SHP77 (cell line): ENCODE data around the gene ZBTB1.

Experiments used
- DNase-seq, 2 experiments: peaks; one replicate each; lab custom pipeline; 2025; lab: John Stamatoyannopoulos, UW

Gene ZBTB1, protein sequence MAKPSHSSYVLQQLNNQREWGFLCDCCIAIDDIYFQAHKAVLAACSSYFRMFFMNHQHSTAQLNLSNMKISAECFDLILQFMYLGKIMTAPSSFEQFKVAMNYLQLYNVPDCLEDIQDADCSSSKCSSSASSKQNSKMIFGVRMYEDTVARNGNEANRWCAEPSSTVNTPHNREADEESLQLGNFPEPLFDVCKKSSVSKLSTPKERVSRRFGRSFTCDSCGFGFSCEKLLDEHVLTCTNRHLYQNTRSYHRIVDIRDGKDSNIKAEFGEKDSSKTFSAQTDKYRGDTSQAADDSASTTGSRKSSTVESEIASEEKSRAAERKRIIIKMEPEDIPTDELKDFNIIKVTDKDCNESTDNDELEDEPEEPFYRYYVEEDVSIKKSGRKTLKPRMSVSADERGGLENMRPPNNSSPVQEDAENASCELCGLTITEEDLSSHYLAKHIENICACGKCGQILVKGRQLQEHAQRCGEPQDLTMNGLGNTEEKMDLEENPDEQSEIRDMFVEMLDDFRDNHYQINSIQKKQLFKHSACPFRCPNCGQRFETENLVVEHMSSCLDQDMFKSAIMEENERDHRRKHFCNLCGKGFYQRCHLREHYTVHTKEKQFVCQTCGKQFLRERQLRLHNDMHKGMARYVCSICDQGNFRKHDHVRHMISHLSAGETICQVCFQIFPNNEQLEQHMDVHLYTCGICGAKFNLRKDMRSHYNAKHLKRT

DNA sequence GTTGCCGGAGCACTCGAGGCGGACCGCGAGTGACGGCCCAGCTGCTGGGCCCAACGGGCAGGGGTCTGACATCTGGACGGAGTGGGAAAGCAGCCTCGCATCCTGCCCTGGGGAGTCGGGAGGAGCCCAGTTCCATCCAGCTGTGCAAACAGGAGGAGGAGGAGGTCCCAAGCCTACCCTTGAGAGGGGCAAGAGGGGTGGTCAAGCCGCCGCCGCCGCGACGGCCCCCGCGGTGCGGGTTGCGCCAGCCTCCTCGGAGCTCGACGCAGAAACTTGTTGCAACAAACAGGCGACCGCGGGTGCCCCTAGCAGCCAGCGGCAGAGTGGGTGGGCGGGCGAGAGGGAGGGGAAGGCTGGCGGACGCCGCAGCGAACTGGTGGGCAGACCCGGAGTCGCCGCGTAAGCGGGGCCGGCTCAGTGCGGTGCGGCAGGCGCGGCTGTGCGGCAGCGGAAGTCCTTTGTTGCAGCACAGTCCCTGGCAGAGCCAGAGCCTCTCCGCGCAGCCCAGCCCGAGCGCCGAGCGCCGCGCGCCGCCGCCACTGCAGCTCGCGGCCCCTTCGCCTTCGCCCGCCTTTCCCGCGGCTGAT, at the start of gene ZBTB1:
TSS of gene ZBTB1 (plus strand) at position 461 of the 587 bp plus-strand sequence. CDS start 16,735 bp downstream, outside the sequence.
- peak; percentile 72 to 76 for DNase-seq

DNA sequence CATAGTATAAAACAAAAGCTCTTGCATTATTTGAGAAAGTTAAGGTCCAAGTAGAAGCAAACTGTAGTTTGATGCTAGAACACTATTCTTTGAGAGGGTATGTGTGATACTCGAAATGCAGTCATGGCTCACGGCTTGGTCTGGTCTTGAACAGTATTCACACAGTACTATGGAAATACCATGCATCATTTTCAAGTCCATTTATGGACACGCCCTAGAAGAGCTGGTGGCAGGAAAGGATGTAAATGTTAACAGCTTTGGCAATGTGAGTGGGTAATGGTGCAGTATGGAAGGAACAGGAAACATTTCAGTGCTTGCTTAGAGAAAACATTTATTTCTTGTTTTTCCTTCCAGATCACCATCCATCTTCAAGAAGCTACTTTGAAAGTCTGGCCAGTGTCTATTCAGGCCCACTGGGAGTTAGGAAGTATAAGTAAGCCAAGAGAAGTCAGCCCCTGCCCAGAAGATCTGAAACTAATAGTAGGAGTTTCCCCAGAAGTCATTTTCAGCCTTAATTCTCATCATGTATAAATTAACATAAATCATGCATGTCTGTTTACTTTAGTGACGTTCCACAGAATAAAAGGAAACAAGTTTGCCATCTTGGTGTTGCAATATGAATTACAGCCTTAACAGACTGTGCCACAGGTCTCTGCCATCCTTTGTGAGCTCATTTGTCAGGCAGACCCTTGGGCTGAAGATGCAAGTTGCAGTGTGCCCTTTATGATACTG, 45.0 kb upstream of the ZBTB1 start:
- no peak for DNase-seq

DNA sequence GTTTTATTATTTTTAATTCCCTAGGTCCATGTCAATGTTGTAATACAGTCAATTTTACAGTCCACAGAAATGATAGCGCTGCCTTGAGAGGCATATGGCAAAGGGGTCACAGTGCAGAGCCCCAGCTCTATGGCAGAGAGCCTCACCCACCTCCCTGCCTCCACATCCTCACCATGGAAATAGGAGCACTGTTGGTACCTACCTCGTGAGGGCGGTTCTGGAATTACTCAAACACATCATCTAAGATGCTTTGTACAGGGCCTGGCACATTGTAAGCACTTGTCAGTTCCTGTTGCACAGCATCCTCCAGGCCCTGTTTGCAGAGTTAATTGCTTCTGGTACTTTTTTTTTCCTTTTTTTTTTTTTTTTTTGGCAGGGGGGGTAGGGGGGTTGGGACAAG, 43.3 kb upstream of the ZBTB1 start:
- no peak for DNase-seq

DNA sequence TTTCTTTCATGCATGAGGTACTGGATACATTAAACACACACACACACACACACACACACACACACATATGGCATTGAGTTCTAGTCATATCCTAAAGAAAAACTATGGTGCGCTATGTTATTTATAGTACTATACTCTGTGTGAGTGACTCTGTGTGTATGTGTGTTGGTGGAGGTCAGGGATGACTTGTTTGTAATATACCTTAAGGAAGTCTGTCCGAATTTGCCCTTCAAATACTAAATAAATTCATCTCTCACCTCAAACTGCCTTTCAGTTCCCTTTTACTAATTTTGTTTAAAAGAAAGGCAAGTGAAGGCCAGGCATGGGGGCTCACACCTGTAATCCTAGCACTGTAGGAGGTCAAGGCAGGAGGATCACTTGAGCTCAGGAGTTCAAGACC, 41.4 kb upstream of the ZBTB1 start:
- DNase-seq = no peak

DNA sequence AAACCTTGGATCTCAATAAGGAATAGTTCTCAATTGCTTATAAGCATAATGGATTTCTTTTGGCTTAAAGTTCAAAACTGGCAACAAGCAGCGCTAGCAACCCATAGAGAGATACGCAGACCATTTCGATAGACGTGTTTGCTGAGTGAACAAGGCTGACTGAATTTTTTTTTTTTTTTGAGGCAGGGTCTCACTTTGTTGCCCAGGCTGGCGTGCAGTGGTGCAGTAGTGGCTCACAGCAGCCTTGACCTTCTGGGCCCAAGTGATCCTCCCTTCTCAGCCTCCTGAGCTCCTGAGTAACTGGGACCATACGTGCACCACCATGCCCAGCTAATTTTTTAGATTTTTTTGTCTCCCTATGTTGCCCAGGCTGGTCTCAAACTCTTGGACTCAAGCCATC, 40.7 kb upstream of the ZBTB1 start:
- DNase-seq = no peak

DNA sequence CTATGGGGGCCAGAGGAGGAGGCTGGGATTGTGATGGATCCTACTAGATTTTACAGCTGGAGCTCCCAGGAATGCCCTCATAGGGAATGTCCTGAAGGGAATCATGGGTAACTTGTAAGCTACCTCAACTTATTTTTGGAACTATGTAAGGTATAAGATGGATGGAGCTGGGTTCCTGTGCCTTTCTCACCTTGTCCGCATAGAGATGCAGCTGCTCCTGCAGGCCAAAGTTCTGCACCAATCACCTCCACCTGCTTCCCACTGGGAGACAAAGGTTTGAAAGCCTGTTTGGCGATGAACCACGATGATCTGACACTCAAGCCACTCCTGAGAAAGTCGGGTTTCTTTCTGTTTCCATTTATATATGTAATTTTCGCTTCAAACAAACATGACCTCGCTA, 39.9 kb upstream of the ZBTB1 start:
- no peak for DNase-seq

DNA sequence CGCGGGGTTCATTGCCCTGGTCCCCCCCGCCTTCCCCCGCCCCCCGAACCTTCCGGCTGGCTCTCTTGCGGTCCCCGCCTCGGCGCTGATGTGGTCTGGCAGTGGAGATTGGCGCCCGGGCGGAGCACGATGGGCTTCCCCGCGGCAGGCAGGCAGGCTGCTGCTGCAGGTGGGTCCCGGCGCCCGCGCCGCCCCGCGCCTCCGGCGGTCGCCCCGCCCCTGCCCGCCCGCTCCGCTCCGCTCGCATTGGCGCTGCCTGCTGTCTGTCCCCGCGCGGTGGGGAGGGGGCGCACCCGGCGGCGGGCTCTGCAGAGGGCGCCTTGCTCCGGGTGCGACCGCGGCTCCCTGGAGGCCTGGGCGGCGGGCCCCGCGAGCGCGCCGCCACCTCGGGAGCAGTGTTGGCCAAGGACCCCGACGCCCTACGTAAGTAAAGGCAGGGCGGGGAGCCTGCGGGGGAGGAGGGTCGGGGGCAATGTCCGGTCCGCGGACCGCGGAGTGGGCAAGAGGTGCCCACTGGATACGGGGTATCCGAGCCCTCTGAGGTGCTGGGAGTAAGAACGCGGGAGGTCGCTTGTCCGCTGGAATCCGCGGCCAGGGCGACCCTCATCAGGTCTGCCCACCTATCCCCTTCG, 39.3 kb upstream of the ZBTB1 start, which contains the start of gene AKAP5:
TSS of gene AKAP5 (plus strand) at position 309 of the 632 bp plus-strand sequence. CDS start 2,896 bp downstream, outside the sequence.
- DNase-seq = peak; percentile 43 to 76

DNA sequence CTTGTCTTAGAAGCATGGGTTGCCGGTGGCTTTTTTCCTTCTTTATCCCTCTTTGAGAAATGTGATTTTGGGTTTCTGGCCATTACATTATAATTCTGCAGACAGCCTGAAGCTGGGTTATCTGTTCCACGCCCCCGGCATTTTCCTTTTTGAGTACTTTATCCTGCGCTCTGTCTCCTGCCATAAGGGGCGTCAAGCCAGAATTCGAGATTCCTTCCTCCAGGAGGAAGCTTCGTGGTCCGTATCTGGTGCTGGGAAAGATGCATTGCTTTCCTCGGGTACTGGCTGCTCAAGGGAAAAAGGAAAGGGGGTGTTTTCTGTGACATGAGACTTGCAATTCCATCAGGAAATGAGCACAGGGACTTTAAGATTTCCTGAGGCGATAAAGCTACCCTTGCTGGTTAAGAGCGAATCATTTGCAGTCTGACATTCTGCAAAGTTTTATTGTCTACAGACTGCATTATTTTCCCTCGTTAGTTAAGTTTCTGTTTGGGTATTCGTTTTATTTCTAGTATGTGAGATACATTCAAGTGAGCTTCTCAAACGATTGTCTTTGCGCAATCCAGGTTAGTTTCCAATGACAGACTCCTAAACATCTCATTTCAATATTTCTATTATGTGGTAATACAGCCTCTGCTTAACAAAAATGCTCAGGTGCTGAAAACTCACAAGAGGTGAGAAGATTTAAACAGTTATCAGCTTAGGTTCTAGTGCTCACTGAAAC, 38.6 kb upstream of the ZBTB1 start:
- DNase-seq = peak; percentile 5 to 45

DNA sequence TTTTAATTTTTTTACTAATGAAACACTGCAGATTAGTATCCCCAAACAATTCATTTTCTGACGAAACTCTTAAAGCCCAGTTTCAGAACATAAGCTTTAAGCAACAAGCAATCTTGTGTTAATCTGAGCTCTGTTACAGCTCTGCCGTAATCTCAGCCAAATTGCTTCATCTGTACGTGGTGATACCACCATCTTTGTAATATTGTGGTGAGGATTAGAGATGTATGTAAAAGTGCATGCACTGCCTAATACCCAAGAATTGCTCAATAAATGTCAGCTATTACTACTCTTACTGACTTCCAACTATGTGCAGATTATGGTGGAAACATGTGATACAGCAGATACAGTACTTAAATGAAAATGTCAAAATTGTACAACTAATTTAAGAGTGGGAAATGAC, 37.5 kb upstream of the ZBTB1 start:
- no peak for DNase-seq

DNA sequence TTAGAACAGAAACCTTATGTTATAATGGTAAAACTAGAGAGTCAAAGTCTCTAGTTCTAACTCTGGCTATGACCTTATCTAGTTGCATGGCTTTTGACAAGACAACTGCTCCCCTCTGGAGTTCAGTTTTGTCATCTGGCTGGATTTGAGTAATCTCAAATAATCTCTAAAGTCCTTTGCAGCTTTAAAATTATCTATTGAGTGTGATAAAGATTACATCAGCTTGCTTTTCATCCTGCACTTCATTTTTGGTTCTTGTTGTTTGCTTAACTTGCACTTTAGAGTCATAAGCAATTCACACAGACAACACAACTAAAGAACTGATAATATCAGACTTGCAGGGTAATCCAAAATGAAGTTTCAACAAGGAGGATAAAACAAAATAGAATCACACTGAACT, 37.0 kb upstream of the ZBTB1 start:
- no peak for DNase-seq

DNA sequence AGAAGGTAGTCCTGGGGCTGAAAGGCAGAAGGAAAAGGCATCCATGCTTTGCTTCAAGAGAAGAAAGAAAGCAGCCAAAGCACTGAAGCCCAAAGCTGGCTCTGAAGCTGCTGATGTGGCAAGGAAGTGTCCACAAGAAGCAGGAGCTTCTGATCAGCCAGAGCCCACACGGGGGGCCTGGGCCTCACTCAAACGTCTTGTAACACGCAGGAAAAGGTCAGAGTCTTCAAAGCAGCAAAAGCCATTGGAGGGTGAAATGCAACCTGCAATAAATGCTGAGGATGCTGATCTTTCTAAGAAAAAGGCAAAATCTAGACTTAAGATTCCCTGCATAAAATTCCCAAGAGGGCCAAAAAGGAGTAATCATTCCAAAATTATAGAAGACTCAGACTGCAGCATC, 36.1 kb upstream of the ZBTB1 start:
- no peak for DNase-seq

DNA sequence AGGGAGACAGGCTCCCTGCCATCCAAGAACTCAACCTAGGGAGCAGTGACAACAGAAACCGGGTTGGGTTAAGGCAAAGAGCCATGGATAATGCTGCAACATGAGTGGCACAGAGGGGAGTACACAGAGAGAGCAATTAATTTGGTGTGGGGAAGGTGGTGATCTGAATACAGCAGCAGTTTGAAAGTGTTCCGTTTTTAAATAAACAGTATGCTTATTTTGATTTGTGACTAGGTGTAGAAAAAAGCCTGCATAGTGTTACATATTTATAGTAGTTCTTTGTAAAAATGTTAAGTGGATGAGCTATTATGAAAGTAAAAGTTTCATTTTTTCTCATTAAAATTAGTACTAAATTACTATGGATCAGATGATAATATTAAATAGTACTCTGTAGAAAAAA, 30.5 kb upstream of the ZBTB1 start:
- DNase-seq = no peak

DNA sequence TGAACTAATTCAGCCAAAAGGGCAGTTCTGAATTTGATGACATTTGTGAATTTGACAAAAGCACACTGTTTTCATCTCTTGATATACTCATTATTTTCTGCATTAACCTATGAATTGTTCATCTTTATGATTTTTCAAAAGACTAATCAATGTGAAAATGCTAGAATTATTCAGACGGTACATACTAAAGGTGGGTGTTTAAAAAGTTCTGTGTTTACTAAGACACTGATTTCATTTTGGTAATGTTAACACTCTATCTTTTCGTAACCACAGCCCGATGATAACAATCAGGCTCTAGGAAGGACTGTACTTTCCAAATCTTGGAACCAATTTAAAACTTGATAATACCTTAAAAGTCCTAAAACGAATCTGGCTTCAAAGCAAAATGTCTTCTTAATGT, 29.9 kb upstream of the ZBTB1 start:
- DNase-seq = no peak

DNA sequence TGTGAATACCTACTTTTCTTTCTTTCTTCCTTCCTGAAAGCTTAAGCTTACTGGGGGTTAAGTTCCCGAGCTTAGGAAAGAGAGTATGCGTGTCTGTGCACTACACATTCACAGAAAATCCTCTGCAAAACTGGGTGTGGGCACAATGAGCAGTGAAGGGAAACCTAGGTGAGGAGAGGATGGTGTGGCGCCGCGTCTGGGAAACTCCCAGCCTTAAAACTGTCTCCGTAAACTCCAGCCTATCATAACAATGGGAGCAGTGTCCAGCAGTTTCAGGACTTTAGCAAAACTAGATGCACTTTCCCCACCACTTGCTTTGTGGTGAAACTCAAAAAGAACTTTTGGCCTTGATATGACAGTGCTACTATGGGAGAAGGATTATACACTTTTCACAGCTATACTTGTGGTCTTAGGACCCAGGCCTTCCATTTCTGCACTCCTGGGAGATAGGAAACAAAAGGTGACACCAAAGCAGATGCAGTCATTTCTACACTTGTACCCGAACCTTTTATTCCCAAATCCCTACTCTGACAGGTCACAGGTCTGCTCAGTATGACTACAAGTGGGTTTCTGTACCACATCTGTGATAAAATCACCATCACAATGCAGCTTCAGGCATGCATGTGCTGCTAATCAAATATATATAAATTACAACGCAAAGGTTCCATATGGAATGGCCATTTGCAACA, 28.8 kb upstream of the ZBTB1 start:
- no peak for DNase-seq

DNA sequence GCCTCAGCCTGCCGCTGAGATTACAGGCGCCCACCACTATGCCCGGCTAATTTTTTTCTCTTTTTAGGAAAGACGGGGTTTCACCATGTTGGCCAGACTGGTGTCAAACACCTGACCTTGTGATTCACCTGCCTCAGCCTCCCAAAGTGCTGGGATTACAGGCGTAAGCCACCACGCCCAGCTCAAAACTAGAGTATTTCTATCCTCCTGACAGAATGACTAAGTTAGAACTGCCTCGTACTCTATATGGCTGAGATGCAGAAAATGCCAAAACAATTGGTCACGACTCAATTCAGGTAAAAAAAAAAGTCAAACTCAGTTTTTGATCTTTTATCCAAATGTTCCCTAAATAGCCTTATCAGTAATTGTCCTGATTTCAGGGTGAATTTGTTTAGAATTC, 28.1 kb upstream of the ZBTB1 start:
- no peak for DNase-seq

DNA sequence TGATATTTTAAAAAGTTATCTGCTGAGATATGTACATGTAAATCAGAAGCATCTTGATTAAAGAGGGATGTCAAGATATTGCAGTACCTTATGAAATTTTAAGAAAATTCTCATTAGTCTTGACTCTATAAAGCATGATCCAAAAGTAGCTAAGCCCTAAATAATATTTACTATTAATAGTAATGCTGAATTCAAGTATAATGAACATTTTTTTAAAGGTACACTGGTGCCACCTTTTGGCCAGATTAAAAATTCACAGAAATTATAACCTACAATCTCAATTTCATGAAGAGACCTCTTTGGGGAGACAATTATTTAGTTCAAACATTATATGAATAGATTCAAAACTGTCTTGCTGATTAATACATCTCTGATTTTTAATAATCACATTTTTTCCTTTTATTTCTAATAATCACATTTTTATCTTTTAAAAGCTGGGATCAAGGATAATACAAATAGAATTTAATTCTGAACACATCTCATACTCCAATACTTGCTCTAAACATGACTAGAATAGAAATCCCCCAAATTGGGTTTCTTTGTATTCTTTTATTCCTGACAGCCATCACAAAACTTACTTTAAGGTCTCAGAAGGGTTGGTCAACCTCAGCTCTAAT, 25.8 kb upstream of the ZBTB1 start:
- DNase-seq = no peak

DNA sequence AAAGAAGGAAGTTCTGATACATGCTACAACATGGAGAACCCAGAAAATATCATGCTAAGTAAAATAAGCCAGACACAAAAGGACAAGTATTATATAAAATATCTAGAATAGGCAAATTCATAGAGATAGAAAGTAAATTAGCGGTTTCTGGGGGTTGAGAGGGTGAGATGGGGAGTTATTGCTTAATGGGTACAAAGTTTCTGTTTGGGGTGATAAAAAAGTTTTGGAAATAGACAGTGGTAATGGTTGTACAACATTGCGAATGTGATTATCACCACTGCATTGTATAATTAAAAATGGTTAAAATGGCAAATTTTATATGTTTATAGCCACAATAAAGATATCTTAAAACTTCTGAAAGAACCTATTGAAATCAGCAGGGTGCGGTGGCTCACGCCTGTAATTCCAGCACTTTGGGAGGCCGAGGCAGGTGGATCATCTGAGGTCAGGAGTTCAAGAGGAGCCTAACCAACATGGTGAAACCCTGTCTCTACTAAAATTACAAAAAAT, 15.9 kb upstream of the ZBTB1 start:
- DNase-seq = no peak

DNA sequence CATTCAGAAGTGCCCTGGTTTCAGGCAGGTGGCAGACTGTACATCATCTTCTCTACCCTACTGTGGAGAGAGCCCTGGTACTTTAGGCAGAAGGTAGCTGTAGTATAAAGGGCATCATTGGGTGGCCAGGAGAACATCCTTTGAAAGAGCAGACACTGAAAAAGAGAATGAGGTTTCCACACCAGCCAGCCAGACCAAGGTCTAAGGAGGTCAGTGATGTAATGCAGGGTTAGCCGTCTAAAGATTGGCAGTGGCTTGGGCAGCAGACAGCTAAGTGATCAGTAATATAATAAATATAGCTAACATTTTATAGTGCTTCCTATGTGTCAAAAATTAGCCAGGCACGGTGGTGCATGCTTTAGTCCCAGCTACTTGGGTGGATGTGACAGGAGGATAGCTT, 12.9 kb upstream of the ZBTB1 start:
- DNase-seq = no peak

DNA sequence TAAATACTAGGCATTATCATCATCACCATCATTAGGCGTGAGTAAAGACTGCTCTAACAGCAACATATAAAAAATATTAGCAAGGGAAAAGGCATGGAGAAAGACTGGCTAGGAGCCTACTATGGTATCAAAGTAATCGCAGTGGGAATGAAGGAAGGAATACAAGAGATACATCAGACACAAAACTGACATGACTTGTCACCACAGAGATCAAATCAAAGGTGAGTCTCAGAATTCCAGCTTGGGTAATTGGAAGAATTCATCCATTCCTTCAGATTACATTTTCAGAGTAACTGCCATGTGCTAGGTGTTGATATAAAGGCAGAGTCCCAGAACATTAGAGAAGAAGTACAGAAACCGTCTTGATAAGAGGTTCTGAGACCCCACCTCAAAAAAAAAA, 11.1 kb upstream of the ZBTB1 start:
- no peak for DNase-seq

DNA sequence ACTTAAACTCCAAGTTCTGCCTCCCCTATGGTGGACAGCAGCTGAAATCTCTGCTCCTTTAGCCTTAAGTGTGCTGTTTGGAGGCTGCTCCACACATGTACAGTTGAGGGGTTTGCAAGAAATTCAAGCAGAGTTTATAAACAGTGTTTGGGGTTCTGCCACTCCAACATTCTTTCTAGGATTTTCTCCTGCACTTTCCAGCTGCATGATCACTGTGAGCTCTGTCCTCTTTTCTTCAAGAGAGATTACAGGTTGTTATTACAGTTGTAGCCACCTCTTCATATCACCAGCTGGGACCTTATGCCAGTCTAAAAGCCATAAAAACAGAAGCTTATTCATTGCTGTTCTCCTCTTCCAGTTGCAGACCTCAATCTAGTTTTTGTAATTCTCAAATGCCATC, 9.3 kb upstream of the ZBTB1 start:
- DNase-seq = no peak
